GM19395 (cell line): ENCODE measurements around the gene ATP1B2.
"Not testable (repeated sequence)": the region's sequence is repeated elsewhere in the genome, so short reads cannot be mapped to it uniquely, and the experiment has no call there.

ENCODE experiments used
- ATAC-seq: cut with Tn5 transposase; IDR thresholded peaks from one replicate; pipeline ENCODE4 v1.9.1; 2021; ENCODE audit warnings: mild to moderate bottlenecking, moderate library complexity; ENCODE audit not compliant: unreplicated experiment

Gene ATP1B2

DNA sequence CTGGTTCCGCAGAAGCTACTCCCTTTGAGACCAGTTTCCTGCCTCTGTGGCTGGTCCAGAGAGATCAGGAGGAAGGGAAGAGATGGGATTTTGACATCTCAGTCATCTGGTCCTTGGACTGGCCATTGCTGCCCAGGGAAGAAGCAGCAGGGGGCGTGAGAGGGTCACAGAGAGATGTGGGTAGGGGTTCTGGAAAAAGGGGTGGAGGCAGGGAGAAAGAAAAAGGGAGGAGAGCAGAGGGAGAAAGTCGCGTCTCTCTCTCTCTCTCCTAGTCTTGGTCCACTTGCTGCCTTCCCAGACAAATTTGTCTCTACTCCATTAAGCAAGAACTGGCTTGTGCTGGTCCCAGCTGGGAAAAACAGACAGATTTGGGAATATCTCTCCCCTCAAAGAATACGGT is 16.3 kb upstream of the ATP1B2 start:
- no peak for ATAC-seq

DNA sequence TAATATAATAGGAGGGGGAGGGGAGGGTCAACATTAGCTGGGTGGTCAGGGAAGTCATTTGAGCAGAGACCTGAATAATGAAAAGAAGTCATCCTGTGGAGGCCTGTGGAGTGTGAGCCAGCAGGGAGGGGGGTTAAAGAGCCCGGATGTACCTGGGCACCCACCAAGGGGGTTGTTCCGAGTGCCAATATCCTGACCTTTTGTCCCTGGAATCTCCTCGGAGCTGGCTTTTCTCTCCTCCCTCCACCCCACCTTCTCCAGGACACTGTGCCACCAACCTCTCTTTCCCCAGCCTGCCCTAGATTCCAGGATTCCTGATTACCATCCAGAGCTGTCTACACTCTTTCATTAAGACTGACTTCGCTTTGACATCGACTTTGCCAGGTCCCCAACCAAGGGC is 14.6 kb upstream of the ATP1B2 start:
- no peak for ATAC-seq

DNA sequence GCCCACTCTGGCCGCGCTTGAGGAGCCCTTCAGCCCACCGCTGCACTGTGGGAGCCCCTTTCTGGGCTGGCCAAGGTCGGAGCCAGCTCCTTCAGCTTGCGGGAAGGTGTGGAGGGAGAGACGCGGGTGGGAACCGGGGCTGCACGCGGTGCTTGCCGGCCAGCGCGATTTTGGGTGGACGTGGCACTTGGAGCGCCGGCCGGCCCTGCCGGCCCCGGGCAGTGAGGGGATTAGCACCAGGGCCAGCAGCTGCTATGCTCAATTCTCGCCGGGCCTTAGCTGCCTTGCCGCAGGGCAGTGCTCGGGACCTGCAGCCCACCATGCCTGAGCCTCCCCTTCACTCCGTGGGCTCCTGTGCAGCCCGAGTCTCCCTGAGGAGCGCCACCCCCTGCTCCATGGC is 9.9 kb upstream of the ATP1B2 start:
- ATAC-seq, result no peak

DNA sequence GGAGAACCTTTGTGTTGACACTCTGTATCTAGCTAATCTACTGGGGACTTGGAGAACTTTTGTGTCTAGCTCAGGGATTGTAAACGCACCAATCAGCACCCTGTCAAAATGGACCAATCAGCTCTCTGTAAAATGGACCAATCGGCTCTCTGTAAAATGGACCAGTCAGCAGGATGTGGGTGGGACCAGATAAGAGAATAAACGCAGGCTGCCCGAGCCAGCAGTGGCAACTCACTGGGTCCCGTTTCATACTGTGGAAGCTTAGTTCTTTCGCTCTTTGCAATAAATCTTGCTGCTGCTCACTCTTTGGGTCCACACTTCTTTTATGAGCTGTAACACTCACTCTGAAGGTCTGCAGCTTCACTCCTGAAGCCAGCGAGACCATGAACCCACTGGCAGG is 9.1 kb upstream of the ATP1B2 start:
- ATAC-seq, result not testable (repeated sequence)

DNA sequence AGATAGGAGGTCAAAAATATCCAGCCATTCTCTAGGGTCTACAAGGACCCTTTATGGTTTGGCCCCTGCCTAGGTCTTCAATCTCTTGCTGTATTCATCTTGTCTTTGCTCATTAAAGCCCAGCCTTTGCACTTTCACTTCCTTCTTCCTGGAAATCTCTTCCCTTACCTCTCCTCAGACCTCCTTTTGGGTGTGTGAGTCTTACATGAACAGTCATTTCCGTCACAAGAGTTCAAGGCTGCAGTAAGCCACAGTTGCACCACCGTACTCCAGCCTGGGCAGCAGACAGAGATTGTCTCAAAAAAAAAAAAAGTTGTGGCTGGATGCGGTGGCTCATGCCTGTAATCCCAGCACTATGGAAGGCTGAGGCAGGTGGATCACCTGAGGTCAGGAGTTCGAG is 6.0 kb upstream of the ATP1B2 start:
- ATAC-seq, result no peak

DNA sequence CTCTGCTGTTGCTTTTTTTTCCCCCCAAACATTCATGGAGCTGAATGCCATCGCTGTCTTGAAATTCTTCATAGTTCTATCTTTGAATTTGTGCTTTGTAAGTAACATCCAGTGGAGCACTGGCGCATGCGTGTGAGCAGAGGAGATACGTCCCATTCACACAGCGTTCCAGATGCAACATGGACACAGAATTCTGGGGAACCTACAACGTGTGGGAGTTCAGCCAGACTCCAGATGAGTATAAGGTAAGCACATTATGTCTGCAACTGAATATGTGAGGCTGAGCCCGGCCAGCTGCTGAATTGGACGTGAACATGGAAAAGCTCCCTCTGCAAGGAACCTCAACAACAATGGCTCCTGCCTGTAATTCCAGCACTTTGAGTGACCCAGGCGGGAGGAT is 4.3 kb upstream of the ATP1B2 start:
- ATAC-seq, result no peak

DNA sequence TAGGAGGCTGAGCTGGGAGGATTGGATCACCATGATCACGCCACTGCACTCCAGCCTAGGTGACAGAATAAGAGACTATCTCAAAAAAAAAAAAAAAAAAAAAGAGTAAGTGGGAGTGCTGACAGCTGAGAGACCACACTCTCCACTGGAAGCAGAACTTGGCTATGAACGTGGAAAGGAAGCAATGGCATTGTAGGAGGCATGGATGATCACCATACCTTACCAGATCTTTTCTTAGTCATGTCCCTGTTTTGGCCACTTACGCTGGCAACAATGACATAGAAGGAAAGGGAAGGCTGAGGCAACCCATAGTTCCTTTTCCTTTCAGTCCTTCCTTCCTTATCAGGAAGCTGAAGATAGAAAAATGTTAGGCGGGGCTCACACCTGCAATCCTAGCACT is 3.7 kb upstream of the ATP1B2 start:
- no peak for ATAC-seq

DNA sequence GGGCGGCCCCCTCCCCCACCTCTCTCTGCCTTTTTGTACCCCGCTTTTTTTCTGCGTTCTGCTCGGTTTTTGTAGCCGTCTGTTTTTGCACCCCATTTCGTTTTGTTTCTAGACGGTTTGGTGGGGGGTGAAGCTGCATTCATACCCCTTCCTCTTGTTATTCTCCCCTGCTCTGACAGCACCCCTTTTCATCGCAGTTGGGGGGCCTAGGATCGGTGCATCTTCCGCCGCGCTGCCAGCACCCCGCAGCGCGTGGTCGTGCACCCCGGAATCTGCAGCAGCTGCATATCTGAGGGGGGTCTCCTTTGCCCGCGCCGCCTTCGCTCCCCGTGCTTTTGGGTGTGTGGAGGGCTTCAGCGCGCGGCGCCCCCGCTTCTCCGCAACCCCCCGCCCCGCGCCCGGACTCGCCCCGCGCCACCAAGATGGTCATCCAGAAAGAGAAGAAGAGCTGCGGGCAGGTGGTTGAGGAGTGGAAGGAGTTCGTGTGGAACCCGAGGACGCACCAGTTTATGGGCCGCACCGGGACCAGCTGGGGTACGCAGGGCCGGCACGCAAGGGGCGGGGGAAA is 455 bp downstream of the ATP1B2 start:
- ATAC-seq, result no peak

DNA sequence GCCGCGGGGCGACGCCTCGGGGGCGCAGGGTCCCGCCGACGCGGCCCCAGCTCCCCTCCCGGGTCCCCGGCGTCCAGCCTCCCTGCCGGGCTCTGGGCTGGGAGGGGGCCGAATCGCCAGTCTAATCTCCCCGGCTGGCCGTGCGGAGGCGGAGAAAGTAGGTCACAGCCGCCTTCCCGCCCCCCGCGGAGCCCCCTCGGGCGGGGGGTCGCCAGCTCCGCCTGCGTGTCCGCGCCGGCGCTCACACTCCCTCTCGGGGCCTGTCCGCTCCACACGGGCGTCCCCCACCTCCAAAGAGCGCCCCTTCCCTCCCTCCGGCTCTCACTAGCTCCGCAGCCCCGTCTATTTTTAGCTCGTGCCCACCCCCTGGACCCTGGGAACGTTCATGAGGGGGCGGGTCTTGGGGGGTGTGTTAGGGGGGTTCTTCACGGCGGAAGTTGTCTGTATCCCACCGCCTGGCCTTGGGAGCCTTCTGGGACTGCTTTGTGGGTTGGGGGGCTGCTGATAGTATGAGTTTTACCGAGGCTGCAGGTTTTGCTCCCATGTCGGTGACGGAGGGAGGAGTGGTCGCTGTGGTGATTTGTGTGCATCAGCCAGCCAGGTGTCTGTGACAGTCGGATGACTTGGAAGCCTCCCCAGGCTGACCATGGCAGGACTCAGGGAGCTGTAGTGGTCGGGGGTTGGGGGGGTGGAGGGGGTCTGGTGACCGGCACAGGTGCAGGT is 1.1 kb downstream of the ATP1B2 start:
- ATAC-seq, result no peak

DNA sequence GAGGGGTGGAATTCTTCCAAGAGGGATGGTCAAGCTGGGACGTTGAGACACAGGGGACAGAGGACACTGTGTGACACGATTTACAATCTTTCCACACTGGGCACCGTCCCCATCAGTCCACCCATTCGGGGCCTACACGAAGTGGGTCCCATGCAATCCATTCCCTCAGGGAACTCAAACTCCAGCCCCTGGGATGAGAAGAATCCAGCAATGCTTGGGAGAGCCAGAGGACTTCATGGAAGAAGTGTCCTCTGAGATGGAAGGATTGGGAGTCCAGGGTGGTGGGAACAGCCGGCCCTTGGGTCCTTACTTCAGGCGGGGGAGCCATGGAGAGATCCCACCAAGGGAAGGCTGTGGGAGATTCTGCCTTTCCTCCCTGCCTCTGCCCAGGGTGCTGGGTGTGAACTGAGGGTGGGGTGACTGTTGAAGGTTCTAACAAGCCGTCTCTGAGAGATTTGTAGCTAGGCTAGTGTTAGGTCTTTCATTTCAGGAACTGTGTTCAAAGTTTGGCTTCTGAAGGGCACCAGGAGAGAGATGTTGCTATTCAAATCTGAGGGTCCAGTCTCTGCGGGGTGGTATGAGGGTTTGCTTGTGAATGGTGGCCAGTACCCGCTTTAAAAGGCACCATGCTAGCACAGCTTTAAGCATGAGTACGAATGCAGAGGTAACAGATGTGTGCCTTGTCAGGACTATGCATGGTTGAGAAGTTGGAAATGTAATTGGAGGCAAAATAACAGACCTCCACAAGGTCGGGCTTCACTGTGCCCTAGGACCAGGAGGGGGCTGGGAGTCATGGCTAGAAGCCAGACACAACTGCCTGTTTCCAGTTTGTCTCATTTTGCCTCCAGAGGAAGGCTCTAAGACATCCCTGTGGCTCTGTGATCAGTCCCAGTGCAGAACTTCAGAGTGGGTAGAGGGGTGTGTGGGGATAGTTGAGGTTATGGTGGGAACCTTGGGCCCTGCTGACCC is 1.9 kb downstream of the ATP1B2 start:
- no peak for ATAC-seq

DNA sequence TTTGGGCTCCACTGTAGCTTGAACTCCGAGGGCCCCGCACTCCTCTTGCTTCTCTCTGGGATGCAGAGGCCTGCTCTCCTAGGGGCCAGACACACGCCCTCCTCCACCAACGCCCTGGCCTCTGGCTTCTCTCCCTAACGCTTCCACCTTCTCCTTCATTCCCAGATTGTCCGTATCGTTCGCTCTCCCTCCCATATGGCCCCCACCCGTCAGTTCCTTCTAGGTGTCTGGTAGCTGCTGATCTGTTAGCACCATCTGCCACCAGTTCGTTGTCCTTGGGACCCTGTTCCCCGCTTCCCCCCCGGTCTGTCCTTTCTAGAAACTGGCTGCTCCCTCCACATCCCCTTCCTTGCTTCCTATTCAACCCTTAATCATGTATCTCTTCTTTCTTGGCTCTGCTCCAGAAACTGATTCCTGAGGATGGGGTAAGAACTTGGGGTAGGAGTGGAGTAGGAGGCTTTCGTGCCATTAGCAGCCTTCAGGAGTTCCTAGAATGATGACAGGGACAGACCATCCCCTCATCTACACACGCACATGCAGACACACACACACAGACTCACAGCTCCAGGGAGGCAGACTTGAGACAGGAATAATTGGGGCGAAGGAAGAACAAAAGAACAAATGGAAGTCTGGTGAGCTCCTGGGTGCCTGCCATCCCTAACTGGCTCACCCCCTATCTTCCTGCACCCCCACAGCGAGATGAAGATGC is 4.3 kb downstream of the ATP1B2 start:
- no peak for ATAC-seq

DNA sequence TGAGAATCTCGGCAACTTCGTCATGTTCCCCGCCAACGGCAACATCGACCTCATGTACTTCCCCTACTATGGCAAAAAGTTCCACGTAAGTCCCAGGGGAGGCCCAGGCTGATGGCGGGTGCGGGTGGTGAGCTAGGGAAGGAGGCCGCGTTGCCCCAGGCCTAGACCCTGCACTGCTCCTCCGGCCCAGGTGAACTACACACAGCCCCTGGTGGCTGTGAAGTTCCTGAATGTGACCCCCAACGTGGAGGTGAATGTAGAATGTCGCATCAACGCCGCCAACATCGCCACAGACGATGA is 4.8 kb downstream of the ATP1B2 start:
- ATAC-seq, result no peak

DNA sequence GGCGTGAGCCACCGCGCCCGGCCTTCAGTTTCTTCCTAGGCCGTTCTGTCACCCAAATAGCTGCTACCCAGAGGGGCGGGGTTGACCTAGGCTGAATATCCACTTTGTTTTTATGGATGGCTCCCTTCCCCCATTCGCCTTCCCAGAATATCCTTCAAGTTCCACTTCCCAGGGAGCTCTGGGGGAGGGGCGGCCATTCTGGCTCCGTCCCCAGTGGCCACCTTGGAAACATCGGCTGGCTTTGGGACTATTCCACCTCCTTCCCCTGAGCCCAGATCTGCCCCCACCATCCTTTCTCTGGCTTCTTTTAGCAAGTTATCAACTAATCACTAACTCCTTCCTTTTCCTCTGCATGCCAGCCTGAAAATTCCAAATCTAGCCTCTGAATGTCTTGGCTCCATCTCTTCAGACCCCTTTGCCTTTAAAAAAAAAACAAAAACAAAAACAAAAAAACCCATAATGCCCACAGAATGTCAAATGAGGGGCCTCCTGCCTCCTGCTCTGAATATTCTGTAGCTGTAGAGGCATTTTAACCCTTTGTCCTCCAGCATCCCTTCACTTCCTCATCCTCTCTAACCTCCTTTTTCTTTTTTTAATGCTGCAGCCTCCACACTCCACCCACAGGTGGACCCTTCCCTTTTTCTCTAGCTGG is 6.4 kb downstream of the ATP1B2 start:
- no peak for ATAC-seq

DNA sequence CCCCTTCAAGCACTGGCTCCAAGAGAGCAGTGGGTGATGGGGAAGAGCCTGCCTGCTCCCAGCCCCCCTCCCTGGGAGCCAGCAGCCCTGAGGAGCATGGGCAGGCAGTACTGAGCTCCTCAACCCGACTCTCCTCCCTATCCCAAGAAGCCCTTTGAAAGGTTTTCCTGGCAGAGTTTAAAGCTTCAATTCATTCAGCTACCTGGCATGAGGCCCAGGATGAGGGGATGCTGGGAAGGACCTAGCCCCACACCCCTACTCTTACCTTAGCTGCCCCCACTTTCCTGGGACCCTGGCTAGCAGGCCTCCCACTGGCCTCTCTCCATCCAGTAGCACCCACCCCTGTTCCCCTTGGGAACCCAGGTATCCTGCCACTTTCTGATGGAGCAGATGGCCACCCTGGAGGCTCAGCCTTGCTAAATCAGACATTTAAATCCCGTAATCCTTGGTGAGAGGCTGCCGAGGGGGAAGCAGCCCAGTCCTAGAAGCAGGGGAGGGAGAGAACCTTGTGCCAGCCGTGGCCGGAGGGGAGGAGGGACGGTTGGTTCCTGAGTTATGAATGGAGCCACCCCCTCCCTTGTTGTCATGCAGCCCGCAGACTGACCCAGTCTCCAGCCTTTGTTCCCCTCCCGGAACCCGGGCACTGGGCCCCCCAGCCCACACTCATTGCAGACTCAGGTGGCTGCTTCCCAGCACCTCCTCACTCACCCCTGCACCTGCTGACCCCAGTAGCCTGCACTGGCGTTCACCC is 17.1 kb downstream of the ATP1B2 start:
- no peak for ATAC-seq

DNA sequence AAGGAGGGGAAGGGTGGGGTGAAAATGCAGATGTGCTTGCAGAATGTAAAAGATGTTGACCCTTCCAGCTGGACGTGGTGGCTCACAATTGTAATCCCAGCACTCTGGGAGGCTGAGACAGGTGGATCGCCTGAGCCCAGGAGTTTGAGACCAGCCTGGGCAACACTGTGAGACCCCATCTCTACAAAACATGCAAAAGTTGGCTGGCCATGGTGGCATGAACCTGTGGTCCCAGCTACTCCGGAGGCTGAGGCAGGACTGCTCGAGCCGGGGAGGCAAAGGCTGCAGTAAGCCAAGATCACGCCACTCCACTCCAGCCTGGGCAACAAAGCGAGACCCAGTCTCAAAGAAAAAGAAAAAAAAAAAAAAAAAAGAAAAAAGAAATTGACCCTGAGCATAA is 17.8 kb downstream of the ATP1B2 start:
- no peak for ATAC-seq

DNA sequence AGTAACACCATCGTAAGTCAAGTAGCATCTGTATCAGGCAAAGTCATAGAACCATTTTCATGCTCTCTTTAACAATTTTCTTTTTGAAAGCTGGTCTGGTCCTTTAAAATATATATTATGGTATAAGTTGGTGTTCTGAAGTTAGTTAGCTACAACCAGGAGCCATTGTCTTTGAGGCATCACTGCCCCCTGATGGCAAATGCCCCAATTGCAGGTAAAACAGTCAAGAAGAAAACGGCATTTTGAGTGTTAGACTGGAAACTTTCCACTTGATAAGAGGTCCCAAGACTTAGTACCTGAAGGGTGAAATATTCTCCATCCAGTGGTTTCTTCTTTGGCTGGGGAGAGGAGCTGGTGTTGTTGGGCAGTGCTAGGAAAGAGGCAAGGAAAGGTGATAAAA is 22.5 kb downstream of the ATP1B2 start:
- no peak for ATAC-seq

DNA sequence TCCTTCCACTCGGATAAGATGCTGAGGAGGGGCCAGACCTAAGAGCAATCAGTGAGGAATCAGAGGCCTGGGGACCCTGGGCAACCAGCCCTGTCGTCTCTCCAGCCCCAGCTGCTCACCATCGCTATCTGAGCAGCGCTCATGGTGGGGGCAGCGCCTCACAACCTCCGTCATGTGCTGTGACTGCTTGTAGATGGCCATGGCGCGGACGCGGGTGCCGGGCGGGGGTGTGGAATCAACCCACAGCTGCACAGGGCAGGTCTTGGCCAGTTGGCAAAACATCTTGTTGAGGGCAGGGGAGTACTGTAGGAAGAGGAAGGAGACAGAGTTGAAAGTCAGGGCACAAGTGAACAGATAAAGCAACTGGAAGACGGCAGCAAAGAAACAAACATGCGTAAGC is 24.2 kb downstream of the ATP1B2 start:
- no peak for ATAC-seq

DNA sequence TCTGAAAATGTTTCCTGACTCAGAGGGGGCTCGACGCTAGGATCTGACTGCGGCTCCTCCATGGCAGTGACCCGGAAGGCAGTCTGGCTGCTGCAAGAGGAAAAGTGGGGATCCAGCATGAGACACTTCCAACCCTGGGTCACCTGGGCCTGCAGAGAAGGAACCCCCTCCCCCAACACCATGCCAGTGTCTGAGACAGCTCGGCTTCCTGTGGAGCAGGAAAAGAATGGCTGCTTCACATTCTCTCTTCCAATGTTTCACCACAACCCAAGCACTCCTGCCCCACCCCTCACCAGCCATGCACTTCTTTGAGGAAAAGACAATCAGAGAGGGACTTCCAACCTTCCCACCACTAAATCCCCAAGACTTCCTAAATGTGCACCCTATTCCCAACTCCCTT is 25.8 kb downstream of the ATP1B2 start:
- no peak for ATAC-seq

DNA sequence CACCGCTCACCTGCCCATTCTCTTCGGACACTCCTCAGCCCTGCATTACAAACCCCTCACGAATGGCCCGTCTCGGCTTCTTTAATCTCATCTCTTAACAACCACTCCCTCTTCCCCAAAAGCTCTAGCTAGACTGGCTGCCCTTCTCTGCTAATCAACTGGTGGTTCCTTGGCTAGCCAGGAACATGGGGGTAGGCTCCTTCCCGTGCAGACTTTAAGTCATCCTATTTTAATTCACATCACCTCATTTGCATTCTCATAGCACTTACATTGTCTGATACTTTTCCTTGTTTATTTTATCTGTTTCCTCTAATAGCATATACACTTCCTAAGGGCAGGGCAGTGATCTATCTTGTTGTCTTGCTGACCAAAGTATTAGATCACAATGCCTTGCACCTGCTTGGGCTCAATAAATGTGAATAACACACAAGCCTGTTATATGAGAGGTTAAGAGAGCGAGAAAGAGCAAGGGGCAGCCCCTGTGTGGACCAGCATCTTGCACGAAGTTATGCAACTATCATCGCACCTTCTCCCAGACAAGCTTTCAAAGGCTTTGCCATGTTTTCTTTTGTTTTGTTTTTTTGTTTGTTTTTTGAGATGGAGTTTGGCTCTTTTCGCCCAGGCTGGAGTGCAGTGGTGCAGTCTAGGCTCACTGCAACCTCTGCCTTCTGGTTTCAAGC is 26.8 kb downstream of the ATP1B2 start:
- no peak for ATAC-seq
